ENCODE measurements around the gene FAM174B. TPM values are rescaled to one million over a fixed set of nuclear protein-coding genes. Genes with fewer than 3 reads are reported as not detected.

Gene FAM174B
- total RNA-seq, 2 donors from 2014 or later: 5.7 to 7.0 TPM

DNA sequence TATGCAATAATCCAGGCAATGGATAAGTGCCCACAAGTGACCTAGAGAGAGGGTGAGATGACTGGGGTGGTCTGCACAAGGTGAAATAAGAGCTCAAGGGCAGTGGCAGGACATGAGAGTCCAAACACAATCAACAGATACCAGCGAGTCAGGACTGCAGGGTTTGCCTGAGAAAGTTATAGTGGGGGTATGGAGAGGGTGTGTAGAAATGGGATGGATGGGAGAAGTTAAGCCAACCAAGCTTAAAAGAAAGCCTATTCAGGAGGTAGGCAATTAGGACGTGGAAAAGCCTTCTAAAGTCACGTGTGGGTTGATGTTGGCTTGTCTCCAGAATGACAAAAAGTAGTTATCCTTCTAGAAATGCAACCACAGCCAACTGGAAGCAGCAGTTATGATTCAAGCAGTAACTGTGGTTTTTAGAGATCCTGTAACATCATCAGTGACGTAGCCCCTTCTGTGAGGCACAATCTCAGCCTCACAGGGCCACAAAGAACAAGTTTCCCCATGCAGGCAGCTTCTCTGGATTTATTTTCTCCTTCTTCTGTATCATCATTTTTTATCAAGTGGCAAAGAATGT is 56.1 kb downstream of the FAM174B start:
- H3K4me3 Mint-ChIP-seq: no peak overlapping the region
- no peak overlapping the region for H3K27ac Mint-ChIP-seq
- no peaks in the 10 kb centered on the region for H3K36me3 Mint-ChIP-seq (ENCODE audit: low read depth)
- H3K9me3 Mint-ChIP-seq: no peaks in the 10 kb centered on the region
- no peaks in the 10 kb centered on the region for H3K4me1 Mint-ChIP-seq
- peaks cover 15% of the 10 kb centered on the region for H3K27me3 Mint-ChIP-seq
- ATAC-seq (replicated peaks): peak; percentile 80

GRCh38 chr15:92597548-92597947 is 58.0 kb downstream of the FAM174B start:
- H3K4me3 Mint-ChIP-seq: no peak overlapping the region
- H3K4me1 Mint-ChIP-seq: no peaks in the 10 kb centered on the region
- peaks cover 21% of the 10 kb centered on the region for H3K27me3 Mint-ChIP-seq
- no peaks in the 10 kb centered on the region for H3K36me3 Mint-ChIP-seq (ENCODE audit: low read depth)
- no peak overlapping the region for H3K27ac Mint-ChIP-seq
- ATAC-seq (replicated peaks): no peak
- H3K9me3 Mint-ChIP-seq: no peaks in the 10 kb centered on the region

GRCh38 chr15:92596623-92597022 is 59.0 kb downstream of the FAM174B start:
- no peak overlapping the region for H3K4me3 Mint-ChIP-seq
- no peaks in the 10 kb centered on the region for H3K4me1 Mint-ChIP-seq
- no peak overlapping the region for H3K27ac Mint-ChIP-seq
- H3K36me3 Mint-ChIP-seq (ENCODE audit: low read depth): no peaks in the 10 kb centered on the region
- ATAC-seq (replicated peaks): no peak
- H3K27me3 Mint-ChIP-seq: peaks cover 21% of the 10 kb centered on the region
- H3K9me3 Mint-ChIP-seq: no peaks in the 10 kb centered on the region

DNA sequence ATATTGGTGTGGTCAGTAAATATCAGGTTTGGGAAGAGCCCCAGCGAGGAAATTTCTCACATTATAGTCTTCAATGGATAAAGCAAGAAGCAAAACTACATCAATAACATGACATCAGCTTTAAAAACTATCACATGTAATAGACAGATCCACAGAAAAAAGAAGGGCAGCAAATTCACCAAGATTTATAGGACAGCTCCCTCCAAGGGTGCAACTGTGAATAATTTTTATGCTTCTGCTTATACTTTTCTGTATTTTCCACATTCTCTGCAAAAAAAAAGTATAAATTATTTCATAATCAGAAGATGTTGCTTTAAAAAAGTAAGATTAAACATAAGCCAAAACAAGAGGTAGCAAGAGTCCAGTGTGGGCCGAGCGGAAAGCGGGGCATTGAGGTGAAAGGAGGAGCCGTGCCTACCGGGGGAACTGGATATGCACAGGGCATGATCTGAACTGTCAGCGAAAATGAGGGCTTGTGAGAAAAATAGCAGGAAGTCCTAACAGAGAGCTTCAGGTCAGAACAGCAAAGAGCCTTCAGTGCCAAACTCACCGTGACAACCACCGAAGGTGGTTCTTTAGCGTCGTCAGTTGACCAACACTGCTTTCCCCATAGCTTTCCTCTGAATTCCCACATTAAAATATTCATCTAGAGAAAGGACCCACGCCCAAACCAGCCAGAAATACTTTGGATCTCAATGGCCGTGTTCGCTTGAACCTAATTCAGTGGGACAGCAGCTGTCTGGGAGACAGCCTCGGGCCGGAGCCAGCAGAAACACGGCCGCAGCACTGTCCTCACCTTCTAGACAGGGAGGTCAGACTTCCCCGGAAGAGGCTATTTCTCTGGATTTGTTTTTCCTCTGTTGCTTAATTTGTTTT is 59.8 kb downstream of the FAM174B start:
- Mint-ChIP-seq H3K27ac (no peak overlapping the region), H3K36me3 (ENCODE audit: low read depth) (no peaks in the 10 kb centered on the region), H3K4me3 (no peak overlapping the region), H3K27me3 (peaks cover 21% of the 10 kb centered on the region), H3K4me1 (no peaks in the 10 kb centered on the region), H3K9me3 (no peaks in the 10 kb centered on the region)
- ATAC-seq (replicated peaks): no peak

DNA sequence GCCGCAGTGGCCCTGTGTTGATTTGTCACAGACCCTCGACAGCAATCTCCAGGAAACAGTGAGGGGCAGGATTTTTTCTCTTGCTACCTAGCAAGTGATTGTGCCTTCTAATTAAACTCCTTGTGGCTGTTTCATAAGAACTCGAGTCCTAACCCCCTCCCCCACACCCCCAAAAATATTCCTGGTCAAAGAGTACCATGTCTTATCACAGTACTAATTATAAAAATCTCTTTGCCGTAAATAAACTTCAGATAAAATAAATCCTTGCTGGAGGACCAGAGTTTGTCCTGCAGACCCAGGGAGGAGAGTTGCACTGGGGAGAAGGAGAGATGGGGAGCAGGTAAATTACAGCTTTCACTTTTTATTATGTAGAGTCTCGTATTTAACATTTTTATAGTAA is 64.3 kb downstream of the FAM174B start:
- no peak overlapping the region for H3K4me3 Mint-ChIP-seq
- H3K27ac Mint-ChIP-seq: no peak overlapping the region
- H3K9me3 Mint-ChIP-seq: no peaks in the 10 kb centered on the region
- ATAC-seq (replicated peaks): no peak
- H3K27me3 Mint-ChIP-seq: peaks cover 12% of the 10 kb centered on the region
- no peaks in the 10 kb centered on the region for H3K36me3 Mint-ChIP-seq (ENCODE audit: low read depth)
- no peaks in the 10 kb centered on the region for H3K4me1 Mint-ChIP-seq

DNA sequence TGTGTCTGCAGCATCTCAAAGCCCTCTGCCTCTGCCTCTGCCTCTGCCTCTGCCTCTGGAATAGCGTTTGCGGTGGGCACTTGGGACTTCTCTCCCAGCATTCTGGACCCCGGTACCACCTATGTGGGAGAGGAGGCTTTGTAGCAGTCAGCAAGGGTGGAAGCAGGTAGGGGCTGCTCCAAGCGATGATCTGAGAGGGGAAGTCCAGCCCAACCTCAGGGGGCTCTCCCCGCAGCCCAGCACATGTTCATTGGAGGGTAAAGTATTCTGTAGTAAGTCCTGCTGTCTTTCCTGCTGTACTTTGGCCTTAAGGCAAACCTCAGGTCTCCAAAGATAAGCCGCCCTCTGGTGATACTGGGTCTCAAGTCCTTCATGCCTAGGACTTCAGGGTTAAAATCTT is 68.6 kb downstream of the FAM174B start:
- H3K4me1 Mint-ChIP-seq: no peaks in the 10 kb centered on the region
- peaks cover 14% of the 10 kb centered on the region for H3K27me3 Mint-ChIP-seq
- H3K27ac Mint-ChIP-seq: no peak overlapping the region
- H3K4me3 Mint-ChIP-seq: no peak overlapping the region
- no peak for ATAC-seq (replicated peaks)
- H3K36me3 Mint-ChIP-seq (ENCODE audit: low read depth): no peaks in the 10 kb centered on the region
- H3K9me3 Mint-ChIP-seq: no peaks in the 10 kb centered on the region

DNA sequence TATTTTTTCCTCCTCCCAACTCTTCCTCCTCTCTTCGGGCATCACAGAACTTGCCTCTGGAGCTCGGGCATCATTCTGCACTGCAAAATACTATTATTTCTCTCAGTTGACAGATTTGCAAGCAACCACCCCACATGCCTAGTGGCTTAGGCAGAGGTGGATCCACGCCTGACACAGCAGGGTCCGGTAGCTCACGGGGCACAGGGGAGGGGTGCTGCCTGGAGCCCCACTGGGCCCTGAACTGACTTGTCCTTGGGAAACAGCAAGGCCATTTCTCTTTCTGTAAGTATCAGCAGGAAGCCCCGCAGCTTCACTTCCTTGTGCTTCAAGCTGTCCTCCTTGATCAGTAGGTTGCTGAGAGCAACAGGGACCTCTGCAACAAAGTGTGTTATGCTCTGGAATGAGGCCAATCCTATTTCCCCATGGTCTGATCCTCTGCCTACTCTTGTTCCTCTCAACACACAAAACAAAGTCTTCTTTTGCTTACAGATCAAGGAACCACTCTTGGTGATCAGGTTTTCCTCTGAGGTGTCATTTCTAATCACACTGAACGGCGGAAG is 69.1 kb downstream of the FAM174B start:
- Mint-ChIP-seq H3K27ac (no peak overlapping the region), H3K27me3 (peaks cover 14% of the 10 kb centered on the region), H3K4me1 (no peaks in the 10 kb centered on the region), H3K4me3 (no peak overlapping the region), H3K9me3 (no peaks in the 10 kb centered on the region), H3K36me3 (ENCODE audit: low read depth) (no peaks in the 10 kb centered on the region)
- ATAC-seq (replicated peaks): no peak

- Mint-ChIP-seq H3K27ac (no peak overlapping the region), H3K36me3 (ENCODE audit: low read depth) (no peaks in the 10 kb centered on the region), H3K4me1 (no peaks in the 10 kb centered on the region), H3K27me3 (peaks cover 16% of the 10 kb centered on the region), H3K9me3 (no peaks in the 10 kb centered on the region), H3K4me3 (no peak overlapping the region)
- no peak for ATAC-seq (replicated peaks)
Observed at GRCh38 chr15:92584105-92584504, 71.5 kb downstream of the FAM174B start.

- no peak overlapping the region for H3K4me3 Mint-ChIP-seq
- ATAC-seq (replicated peaks): no peak
- no peak overlapping the region for H3K27ac Mint-ChIP-seq
- H3K9me3 Mint-ChIP-seq: no peaks in the 10 kb centered on the region
- H3K36me3 Mint-ChIP-seq (ENCODE audit: low read depth): no peaks in the 10 kb centered on the region
- no peaks in the 10 kb centered on the region for H3K4me1 Mint-ChIP-seq
- H3K27me3 Mint-ChIP-seq: peaks cover 23% of the 10 kb centered on the region
Observed at GRCh38 chr15:92583096-92584034, 72.2 kb downstream of the FAM174B start.

GRCh38 chr15:92582206-92582605 is 73.4 kb downstream of the FAM174B start:
- H3K36me3 Mint-ChIP-seq (ENCODE audit: low read depth): no peaks in the 10 kb centered on the region
- H3K4me3 Mint-ChIP-seq: no peak overlapping the region
- ATAC-seq (replicated peaks): no peak
- no peaks in the 10 kb centered on the region for H3K4me1 Mint-ChIP-seq
- H3K27ac Mint-ChIP-seq: no peak overlapping the region
- no peaks in the 10 kb centered on the region for H3K9me3 Mint-ChIP-seq
- H3K27me3 Mint-ChIP-seq: peaks cover 28% of the 10 kb centered on the region

GRCh38 chr15:92580933-92581445 is 74.6 kb downstream of the FAM174B start:
- Mint-ChIP-seq H3K27ac (no peak overlapping the region), H3K4me3 (no peak overlapping the region), H3K36me3 (ENCODE audit: low read depth) (no peaks in the 10 kb centered on the region), H3K9me3 (no peaks in the 10 kb centered on the region), H3K27me3 (peaks cover 28% of the 10 kb centered on the region), H3K4me1 (no peaks in the 10 kb centered on the region)
- no peak for ATAC-seq (replicated peaks)

DNA sequence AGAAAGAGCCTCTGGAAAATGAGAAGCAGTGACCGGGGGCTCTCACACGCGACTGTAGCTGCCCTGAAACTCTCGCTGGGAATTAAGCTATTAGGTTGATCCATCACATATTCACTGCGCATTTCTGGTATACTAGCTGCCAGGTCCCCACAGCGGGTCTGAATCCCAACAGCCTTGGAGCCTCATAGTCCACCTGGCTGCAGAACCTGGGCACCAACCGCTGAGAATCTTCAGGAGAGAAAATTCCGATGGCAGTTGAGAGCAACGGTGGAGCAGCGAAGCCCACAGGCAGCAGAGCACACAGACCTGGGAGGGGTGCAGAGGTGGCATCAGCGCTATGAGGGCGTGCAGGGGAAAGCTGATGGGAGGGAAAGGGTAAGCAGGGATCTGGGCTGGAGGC is 75.1 kb downstream of the FAM174B start:
- H3K4me3 Mint-ChIP-seq: no peak overlapping the region
- no peaks in the 10 kb centered on the region for H3K36me3 Mint-ChIP-seq (ENCODE audit: low read depth)
- H3K9me3 Mint-ChIP-seq: no peaks in the 10 kb centered on the region
- H3K27ac Mint-ChIP-seq: no peak overlapping the region
- ATAC-seq (replicated peaks): no peak
- no peaks in the 10 kb centered on the region for H3K4me1 Mint-ChIP-seq
- H3K27me3 Mint-ChIP-seq: peaks cover 28% of the 10 kb centered on the region

- Mint-ChIP-seq H3K36me3 (ENCODE audit: low read depth) (no peaks in the 10 kb centered on the region), H3K27ac (no peak overlapping the region), H3K27me3 (peaks cover 33% of the 10 kb centered on the region), H3K4me1 (no peaks in the 10 kb centered on the region), H3K4me3 (no peak overlapping the region), H3K9me3 (no peaks in the 10 kb centered on the region)
- ATAC-seq (replicated peaks): no peak
Observed at GRCh38 chr15:92579931-92580470, 75.6 kb downstream of the FAM174B start.

- no peaks in the 10 kb centered on the region for H3K36me3 Mint-ChIP-seq (ENCODE audit: low read depth)
- no peaks in the 10 kb centered on the region for H3K9me3 Mint-ChIP-seq
- peaks cover 33% of the 10 kb centered on the region for H3K27me3 Mint-ChIP-seq
- H3K4me3 Mint-ChIP-seq: no peak overlapping the region
- ATAC-seq (replicated peaks): no peak
- no peak overlapping the region for H3K27ac Mint-ChIP-seq
- H3K4me1 Mint-ChIP-seq: no peaks in the 10 kb centered on the region
Observed at GRCh38 chr15:92579486-92579885, 76.1 kb downstream of the FAM174B start.
